ENCODE measurements around the gene NQO2.
A peak's percentile ranks its signal among the peaks of the same experiment; 100 is the strongest.
"Not testable (repeated sequence)": the region's sequence is repeated elsewhere in the genome, so short reads cannot be mapped to it uniquely, and the experiment has no call there.

The NQO2 gene

GRCh38 chr6:3037638-3038365 lies 38.1 kb downstream of the NQO2 start:
- DNase-seq (ENCODE audit: low read depth in 2 of 2) = no peak

- DNase-seq (ENCODE audit: low read depth in 2 of 2) = no peak
Observed at GRCh38 chr6:3039384-3039783, 39.7 kb downstream of the NQO2 start.

- no peak for DNase-seq (ENCODE audit: low read depth in 2 of 2)
Observed at GRCh38 chr6:3041147-3041546, 41.5 kb downstream of the NQO2 start.

GRCh38 chr6:3041606-3042005 lies 41.9 kb downstream of the NQO2 start:
- DNase-seq (ENCODE audit: low read depth in 2 of 2) = no peak

DNA sequence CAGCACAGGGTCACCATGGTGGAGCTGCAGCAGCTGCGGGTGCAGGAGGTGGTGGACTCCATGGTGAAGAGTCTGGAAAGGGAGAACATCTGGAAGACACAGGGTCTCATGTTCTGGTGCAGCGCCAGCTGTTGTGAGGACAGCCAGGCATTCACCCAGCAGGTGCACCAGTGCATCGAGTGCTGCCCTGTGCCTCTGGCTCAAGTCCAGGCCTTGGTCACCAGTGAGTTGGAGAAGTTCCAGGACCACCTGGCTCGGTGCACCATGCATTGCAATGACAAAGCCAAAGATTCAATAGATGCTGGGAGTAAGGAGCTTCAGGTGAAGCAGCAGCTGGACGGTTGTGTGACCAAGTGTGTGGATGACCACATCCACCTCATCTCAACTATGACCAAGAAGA lies 45.7 kb downstream of the NQO2 start:
- DNase-seq (ENCODE audit: low read depth in 2 of 2) = no peak

- DNase-seq (ENCODE audit: low read depth in 2 of 2) = no peak
Observed at GRCh38 chr6:3045777-3046176, 46.1 kb downstream of the NQO2 start.

DNA sequence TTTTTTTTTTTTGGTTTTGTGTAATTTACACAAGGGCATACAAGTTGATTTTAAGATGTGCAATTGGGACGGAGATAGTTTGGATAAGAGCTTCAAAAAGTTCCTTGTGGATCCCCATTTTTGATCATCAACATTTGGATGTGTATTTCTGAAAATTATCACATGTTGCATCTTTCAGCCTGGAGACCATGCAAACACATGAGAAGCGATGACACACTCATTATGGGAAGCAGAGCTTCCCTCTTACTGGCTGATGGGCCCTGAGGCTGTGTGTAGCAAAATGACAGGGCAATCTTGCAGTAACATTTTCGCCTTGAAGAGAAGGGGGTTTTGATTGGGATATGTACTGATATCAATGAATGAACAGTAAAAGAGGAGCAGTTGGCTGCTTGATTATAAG lies 46.6 kb downstream of the NQO2 start:
- DNase-seq (ENCODE audit: low read depth in 2 of 2) = no peak

GRCh38 chr6:3048009-3048408 lies 48.3 kb downstream of the NQO2 start:
- not testable (repeated sequence) for DNase-seq (ENCODE audit: low read depth in 2 of 2)

GRCh38 chr6:3052481-3053230 lies 53.0 kb downstream of the NQO2 start:
- DNase-seq (ENCODE audit: low read depth in 2 of 2) = no peak

- no peak for DNase-seq (ENCODE audit: low read depth in 2 of 2)
Observed at GRCh38 chr6:3053231-3053508, 53.5 kb downstream of the NQO2 start.

GRCh38 chr6:3054229-3055157 lies 54.8 kb downstream of the NQO2 start:
- DNase-seq (ENCODE audit: low read depth in 2 of 2) = not testable (repeated sequence)

DNA sequence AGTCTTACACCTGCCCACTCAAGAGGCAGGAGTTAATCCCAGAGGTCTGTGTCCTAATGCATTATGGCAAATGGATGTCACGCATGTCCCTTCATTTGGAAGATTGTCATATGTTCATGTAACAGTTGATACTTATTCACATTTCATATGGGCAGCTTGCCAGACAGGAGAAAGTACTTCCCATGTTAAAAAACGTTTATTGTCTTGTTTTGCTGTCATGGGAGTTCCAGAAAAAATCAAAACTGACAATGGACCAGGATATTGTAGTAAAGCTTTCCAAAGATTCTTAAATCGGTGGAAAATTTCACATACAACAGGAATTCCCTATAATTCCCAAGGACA lies 55.4 kb downstream of the NQO2 start:
- not testable (repeated sequence) for DNase-seq (ENCODE audit: low read depth in 2 of 2)

DNA sequence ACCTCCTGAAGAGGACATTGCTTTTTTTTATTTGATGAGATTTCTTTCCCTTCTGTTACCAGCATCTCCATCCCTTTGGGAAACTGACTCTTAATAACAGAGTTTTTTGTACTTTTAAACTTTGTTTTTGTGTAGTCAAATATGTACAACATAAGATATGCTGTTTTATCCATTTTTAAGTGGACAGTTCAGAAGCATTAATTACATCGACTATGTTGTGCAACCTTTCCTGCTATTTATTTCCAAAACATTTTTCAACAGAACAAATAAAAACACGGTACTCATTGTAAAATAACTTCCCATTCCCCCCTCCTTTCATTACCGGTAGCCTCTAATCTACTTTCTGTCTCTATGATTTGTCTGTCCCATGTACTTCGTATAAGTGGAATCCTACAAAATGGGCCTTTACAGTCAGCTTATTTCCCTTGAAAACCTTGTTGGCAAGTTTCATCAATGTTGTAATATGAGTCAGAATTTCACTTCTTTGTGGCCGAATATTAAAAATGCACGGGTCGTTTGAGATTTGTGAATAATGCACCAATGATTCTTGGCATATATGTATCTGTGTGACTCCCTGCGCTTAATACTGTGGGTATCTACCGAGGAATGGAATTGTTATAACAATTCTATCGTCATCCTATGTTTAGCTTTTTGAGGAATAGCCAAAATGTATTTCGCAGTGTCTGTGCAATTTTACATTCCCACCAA lies 57.5 kb downstream of the NQO2 start:
- no peak for DNase-seq (ENCODE audit: low read depth in 2 of 2)

DNA sequence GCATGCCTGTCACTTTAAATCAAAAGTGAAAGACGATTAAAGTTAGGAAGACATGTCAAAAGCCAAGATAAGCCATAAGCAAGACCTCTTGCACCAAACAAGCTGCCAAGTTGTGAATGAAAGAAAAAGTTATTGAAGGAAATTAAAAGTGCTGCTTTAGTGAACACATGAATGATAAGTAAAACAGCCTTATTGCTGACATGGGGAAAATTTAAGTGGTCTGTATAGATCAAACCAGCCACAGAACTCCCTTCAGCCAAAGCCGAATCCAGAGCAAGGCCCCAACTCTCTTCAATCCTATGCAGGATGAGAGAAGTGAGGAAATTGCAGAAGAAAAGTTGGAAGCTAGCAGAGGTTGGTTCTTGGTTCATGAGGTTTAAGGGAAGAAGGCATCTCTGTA lies 59.3 kb downstream of the NQO2 start:
- no peak for DNase-seq (ENCODE audit: low read depth in 2 of 2)

GRCh38 chr6:3060092-3060491 lies 60.4 kb downstream of the NQO2 start:
- DNase-seq (ENCODE audit: low read depth in 2 of 2) = not testable (repeated sequence)

GRCh38 chr6:3061501-3061941 lies 61.8 kb downstream of the NQO2 start:
- DNase-seq (ENCODE audit: low read depth in 2 of 2) = no peak

DNA sequence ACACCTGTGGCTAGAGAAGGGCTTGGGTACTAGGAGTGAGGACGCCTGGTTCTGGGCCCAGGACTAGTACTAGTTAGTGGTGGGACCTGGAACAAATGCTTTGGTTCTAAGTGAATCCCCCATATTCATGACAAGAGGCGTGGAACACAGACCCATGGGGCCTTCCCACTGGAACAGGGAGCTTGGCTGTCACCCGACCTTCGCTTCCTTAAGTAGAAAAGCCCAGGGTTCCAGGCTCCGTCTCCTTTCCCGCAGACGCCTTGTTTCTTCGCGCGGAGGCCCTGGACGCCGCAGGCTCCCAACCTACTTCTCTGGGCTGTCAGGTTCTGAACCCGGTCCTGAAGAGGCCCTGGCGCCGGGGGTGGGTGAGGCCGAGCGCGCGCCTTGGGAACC lies 63.6 kb downstream of the NQO2 start:
- not testable (repeated sequence) for DNase-seq (ENCODE audit: low read depth in 2 of 2)

DNA sequence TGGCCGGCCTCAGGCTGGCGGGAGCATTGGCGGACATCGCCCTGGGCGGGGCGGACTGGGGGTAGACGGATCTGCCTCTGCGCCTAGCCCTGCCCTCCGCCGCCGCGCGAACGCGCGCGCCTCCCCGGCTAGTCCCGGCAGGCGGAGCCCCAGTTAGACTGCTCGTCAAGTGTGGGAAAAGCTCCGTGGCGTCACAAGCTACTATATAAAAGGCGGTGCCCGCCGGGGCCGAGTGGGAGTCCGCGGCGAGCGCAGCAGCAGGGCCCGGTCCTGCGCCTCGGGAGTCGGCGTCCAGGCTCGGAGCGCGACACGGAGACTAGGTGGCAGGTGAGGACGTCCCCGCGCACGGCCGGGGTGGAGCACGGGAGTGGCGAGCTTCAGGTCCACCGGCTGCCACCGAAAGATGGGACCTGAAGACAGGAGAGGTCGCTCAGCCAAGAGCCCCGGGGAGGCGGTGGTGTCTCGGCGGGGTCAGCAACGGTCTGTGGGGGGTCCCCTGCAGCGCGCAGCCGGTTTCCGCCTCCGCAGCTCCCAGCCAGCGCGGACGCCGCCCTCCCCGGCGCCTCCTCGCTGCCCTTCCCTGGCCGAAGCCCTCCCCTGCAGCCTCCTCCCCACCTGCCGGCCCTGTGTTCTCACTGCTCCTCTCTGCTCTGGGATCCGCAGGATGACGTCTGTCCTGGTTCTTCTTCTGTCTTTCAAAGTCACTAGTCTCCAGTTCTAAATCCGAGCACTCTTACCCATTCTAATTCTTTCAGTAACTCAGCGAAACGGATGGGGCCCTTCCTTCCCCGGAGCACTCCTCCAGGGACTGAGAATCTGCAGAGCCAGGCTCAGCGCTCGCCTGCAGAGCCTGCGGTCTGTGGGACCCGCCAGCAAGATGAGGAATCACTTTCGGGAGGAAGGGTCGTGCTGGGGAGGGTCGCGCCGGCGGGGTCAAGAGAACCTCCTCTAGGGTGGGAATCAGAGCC lies 64.3 kb downstream of the NQO2 start:
- DNase-seq (ENCODE audit: low read depth in 2 of 2) = peak; percentile 80 to 84

- peak; percentile 82 to 86 for DNase-seq (ENCODE audit: low read depth in 2 of 2)
Observed at GRCh38 chr6:3068329-3069214, 68.9 kb downstream of the NQO2 start, which contains the start of gene RIPK1. RIPK1 (plus strand) TSS chr6:3068494; CDS start chr6:3076824, 8,330 bp downstream.

Data from stimulated activated CD8-positive, alpha-beta memory T cell treated with anti-CD3 and anti-CD28 coated beads, Interleukin-7, amount 100 ng/mL, for 1 hour (primary cell).